Stomach smooth muscle (tissue), 2 donors: ENCODE measurements around the gene DCDC2.
A peak's percentile ranks its signal among the peaks of the same experiment; 100 is the strongest.
"Not testable (repeated sequence)": the region's sequence is repeated elsewhere in the genome, so short reads cannot be mapped to it uniquely, and the experiment has no call there.

Experiments
- H3K27ac ChIP-seq: one replicate; pipeline ENCODE4 v1.7.0; 2013; ENCODE audit warnings: mild to moderate bottlenecking, low read length, inconsistent platforms
- H3K27me3 ChIP-seq, 2 donors: one replicate each; pipeline ENCODE4 v1.7.0; 2013; ENCODE audit warnings: low read length in 2 of 2; ENCODE audit not compliant: insufficient read depth in 2 of 2, control insufficient read depth in 1 of 2
- H3K36me3 ChIP-seq, 2 donors: one replicate each; pipeline ENCODE4 v1.7.0; 2013; ENCODE audit warnings: low read length in 2 of 2; ENCODE audit not compliant: control insufficient read depth in 2 of 2, insufficient read depth in 2 of 2
- H3K4me1 ChIP-seq: one replicate; pipeline ENCODE4 v1.7.0; 2013; ENCODE audit warnings: low read length; ENCODE audit not compliant: control insufficient read depth, insufficient read depth
- H3K4me3 ChIP-seq, 2 donors: one replicate each; pipeline ENCODE4 v1.7.0; 2013; ENCODE audit warnings: low read length in 2 of 2
- H3K9ac ChIP-seq, 2 donors: one replicate each; pipeline ENCODE4 v1.7.0; 2013; ENCODE audit warnings: low read length in 2 of 2, mild to moderate bottlenecking in 1 of 2
- H3K9me3 ChIP-seq, 2 donors: one replicate each; pipeline ENCODE4 v1.7.0; 2013; ENCODE audit warnings: low read length in 2 of 2; ENCODE audit not compliant: control insufficient read depth in 2 of 2
- donor health status: healthy.
- donor health status: Pancreatic carcinoma.

Gene DCDC2

GRCh38 chr6:24296944-24297343 lies 60.9 kb downstream of the DCDC2 start:
- no peak overlapping the region for H3K4me3 ChIP-seq
- H3K27me3 ChIP-seq: no peaks in the 10 kb centered on the region
- H3K4me1 ChIP-seq: no peaks in the 10 kb centered on the region
- H3K36me3 ChIP-seq: no peaks in the 10 kb centered on the region
- H3K9ac ChIP-seq: no peak overlapping the region
- H3K27ac ChIP-seq: no peak overlapping the region
- H3K9me3 ChIP-seq: no peaks in the 10 kb centered on the region

GRCh38 chr6:24293852-24294251 lies 64.0 kb downstream of the DCDC2 start:
- H3K9ac ChIP-seq, H3K27me3 ChIP-seq, H3K4me3 ChIP-seq, H3K4me1 ChIP-seq, H3K27ac ChIP-seq, H3K36me3 ChIP-seq, H3K9me3 ChIP-seq: not testable (repeated sequence)

- H3K27me3 ChIP-seq: no peaks in the 10 kb centered on the region
- H3K4me1 ChIP-seq: peaks cover 5% of the 10 kb centered on the region
- H3K9ac ChIP-seq: no peak overlapping the region
- no peak overlapping the region for H3K4me3 ChIP-seq
- H3K27ac ChIP-seq: no peak overlapping the region
- H3K36me3 ChIP-seq: no peaks in the 10 kb centered on the region
- no peaks in the 10 kb centered on the region for H3K9me3 ChIP-seq
Observed at GRCh38 chr6:24287239-24287638, 70.6 kb downstream of the DCDC2 start.

- peaks cover 0 to under 1% of the 10 kb centered on the region in 2 donors for H3K27me3 ChIP-seq
- no peak overlapping the region for H3K27ac ChIP-seq
- H3K9ac ChIP-seq: no peak overlapping the region
- H3K36me3 ChIP-seq: no peaks in the 10 kb centered on the region
- peaks cover 5% of the 10 kb centered on the region for H3K4me1 ChIP-seq
- no peak overlapping the region for H3K4me3 ChIP-seq
- no peaks in the 10 kb centered on the region for H3K9me3 ChIP-seq
Observed at GRCh38 chr6:24284006-24284405, 73.9 kb downstream of the DCDC2 start.

GRCh38 chr6:24283043-24283985 lies 74.5 kb downstream of the DCDC2 start:
- Histone ChIP-seq H3K4me1 (peaks cover 5% of the 10 kb centered on the region), H3K9ac (no peak overlapping the region), H3K36me3 (no peaks in the 10 kb centered on the region), H3K27ac (no peak overlapping the region), H3K9me3 (no peaks in the 10 kb centered on the region), H3K27me3 (peaks cover 0 to 3% of the 10 kb centered on the region in 2 donors), H3K4me3 (peak overlapping the region; percentile 11 to 50)

GRCh38 chr6:24274441-24275083 lies 83.3 kb downstream of the DCDC2 start:
- Histone ChIP-seq H3K4me3 (no peak overlapping the region), H3K4me1 (no peaks in the 10 kb centered on the region), H3K36me3 (no peaks in the 10 kb centered on the region), H3K9ac (no peak overlapping the region), H3K27ac (no peak overlapping the region), H3K27me3 (peaks cover 0 to 3% of the 10 kb centered on the region in 2 donors), H3K9me3 (no peaks in the 10 kb centered on the region)

GRCh38 chr6:24273096-24273870 lies 84.6 kb downstream of the DCDC2 start:
- H3K9ac ChIP-seq: no peak overlapping the region
- H3K9me3 ChIP-seq: no peaks in the 10 kb centered on the region
- H3K4me3 ChIP-seq: no peak overlapping the region
- H3K36me3 ChIP-seq: no peaks in the 10 kb centered on the region
- no peaks in the 10 kb centered on the region for H3K4me1 ChIP-seq
- no peak overlapping the region for H3K27ac ChIP-seq
- no peaks in the 10 kb centered on the region for H3K27me3 ChIP-seq

- H3K9me3 ChIP-seq: no peaks in the 10 kb centered on the region
- H3K27ac ChIP-seq: no peak overlapping the region
- H3K4me1 ChIP-seq: no peaks in the 10 kb centered on the region
- no peak overlapping the region for H3K9ac ChIP-seq
- no peaks in the 10 kb centered on the region for H3K27me3 ChIP-seq
- H3K4me3 ChIP-seq: no peak overlapping the region
- no peaks in the 10 kb centered on the region for H3K36me3 ChIP-seq
Observed at GRCh38 chr6:24272553-24272952, 85.3 kb downstream of the DCDC2 start.

GRCh38 chr6:24272148-24272547 lies 85.7 kb downstream of the DCDC2 start:
- no peaks in the 10 kb centered on the region for H3K9me3 ChIP-seq

GRCh38 chr6:24270011-24270410 lies 87.8 kb downstream of the DCDC2 start:
- H3K4me3 ChIP-seq: no peak overlapping the region
- no peaks in the 10 kb centered on the region for H3K27me3 ChIP-seq
- H3K9ac ChIP-seq: no peak overlapping the region
- no peaks in the 10 kb centered on the region for H3K4me1 ChIP-seq
- H3K9me3 ChIP-seq: no peaks in the 10 kb centered on the region
- no peak overlapping the region for H3K27ac ChIP-seq
- H3K36me3 ChIP-seq: no peaks in the 10 kb centered on the region

More at GRCh38 chr6:24272148-24272547, 85.7 kb downstream of the DCDC2 start:
- no peak overlapping the region for H3K27ac ChIP-seq
- no peaks in the 10 kb centered on the region for H3K27me3 ChIP-seq
- H3K4me3 ChIP-seq: no peak overlapping the region
- H3K9ac ChIP-seq: no peak overlapping the region
- H3K36me3 ChIP-seq: no peaks in the 10 kb centered on the region
- H3K4me1 ChIP-seq: no peaks in the 10 kb centered on the region
